ENCODE results near the gene FASLG.

- no peak for TF ChIP-seq POLR2A (IDR thresholded peaks at IDR 0.05)
- TF ChIP-seq CTCF (IDR thresholded peaks at IDR 0.05), result no peak
Measured at GRCh38 chr1:172616636-172617035, 42.3 kb upstream of the FASLG start.
